ENCODE data around the gene APLP2.
"Not testable (repeated sequence)": the region's sequence is repeated elsewhere in the genome, so short reads cannot be mapped to it uniquely, and the experiment has no call there.

The APLP2 gene

GRCh38 chr11:130069659-130070108 lies at the start of gene APLP2:
Gene APLP2 (plus strand): TSS chr11:130069894. CDS start chr11:130069978, 84 bp downstream.
- peak within 1 kb of the TSS; percentile 74 for H3K4me3 ChIP-seq (replicated peaks; ENCODE audit: low read depth, low read length)
- DNase-seq (ENCODE audit: extremely low read depth, insufficient read length), result peak; percentile 91
- no peak for TF ChIP-seq CTCF (IDR thresholded peaks at IDR 0.05; ENCODE audit: insufficient read depth, low read length, poor library complexity, severe bottlenecking)
- H3K27me3 ChIP-seq (replicated peaks; ENCODE audit: control insufficient read depth, insufficient read depth, low read length), result no peaks in the 10 kb centered on the region; the same call in none of the 2 replicates
- no peaks in the 10 kb centered on the region for H3K36me3 ChIP-seq (ENCODE audit: control insufficient read depth, insufficient read depth, low read length)

- Histone ChIP-seq H3K36me3 (ENCODE audit: control insufficient read depth, insufficient read depth, low read length) (no peaks in the 10 kb centered on the region), H3K27me3 (replicated peaks; ENCODE audit: control insufficient read depth, insufficient read depth, low read length) (no peaks in the 10 kb centered on the region; the same call in 1 of the 2 replicates), H3K4me3 (replicated peaks; ENCODE audit: low read depth, low read length) (no peak overlapping the region)
- no peak for DNase-seq (ENCODE audit: extremely low read depth, insufficient read length)
- no peak for TF ChIP-seq CTCF (IDR thresholded peaks at IDR 0.05; ENCODE audit: insufficient read depth, low read length, poor library complexity, severe bottlenecking)
Measured at GRCh38 chr11:130020323-130020722, 49.4 kb upstream of the APLP2 start.

- DNase-seq (ENCODE audit: extremely low read depth, insufficient read length); H3K36me3 ChIP-seq (ENCODE audit: control insufficient read depth, insufficient read depth, low read length); H3K27me3 ChIP-seq (replicated peaks; ENCODE audit: control insufficient read depth, insufficient read depth, low read length); H3K4me3 ChIP-seq (replicated peaks; ENCODE audit: low read depth, low read length): not testable (repeated sequence)
Measured at GRCh38 chr11:130021606-130022005, 48.1 kb upstream of the APLP2 start.

GRCh38 chr11:130022799-130023198 lies 46.9 kb upstream of the APLP2 start:
- no peak for TF ChIP-seq CTCF (IDR thresholded peaks at IDR 0.05; ENCODE audit: insufficient read depth, low read length, poor library complexity, severe bottlenecking)
- Histone ChIP-seq H3K4me3 (replicated peaks; ENCODE audit: low read depth, low read length) (no peak overlapping the region), H3K36me3 (ENCODE audit: control insufficient read depth, insufficient read depth, low read length) (no peaks in the 10 kb centered on the region), H3K27me3 (replicated peaks; ENCODE audit: control insufficient read depth, insufficient read depth, low read length) (no peaks in the 10 kb centered on the region)
- DNase-seq (ENCODE audit: extremely low read depth, insufficient read length), result no peak

- H3K27me3 ChIP-seq (replicated peaks; ENCODE audit: control insufficient read depth, insufficient read depth, low read length), result no peaks in the 10 kb centered on the region
- TF ChIP-seq CTCF (IDR thresholded peaks at IDR 0.05; ENCODE audit: insufficient read depth, low read length, poor library complexity, severe bottlenecking), result no peak
- no peaks in the 10 kb centered on the region for H3K36me3 ChIP-seq (ENCODE audit: control insufficient read depth, insufficient read depth, low read length)
- H3K4me3 ChIP-seq (replicated peaks; ENCODE audit: low read depth, low read length), result no peak overlapping the region
- DNase-seq (ENCODE audit: extremely low read depth, insufficient read length), result peak; percentile 54
Measured at GRCh38 chr11:130023204-130023603, 46.5 kb upstream of the APLP2 start.

- Histone ChIP-seq H3K27me3 (replicated peaks; ENCODE audit: control insufficient read depth, insufficient read depth, low read length) (no peaks in the 10 kb centered on the region), H3K36me3 (ENCODE audit: control insufficient read depth, insufficient read depth, low read length) (no peaks in the 10 kb centered on the region), H3K4me3 (replicated peaks; ENCODE audit: low read depth, low read length) (no peak overlapping the region)
- TF ChIP-seq CTCF (IDR thresholded peaks at IDR 0.05; ENCODE audit: insufficient read depth, low read length, poor library complexity, severe bottlenecking), result no peak
- DNase-seq (ENCODE audit: extremely low read depth, insufficient read length), result no peak
Measured at GRCh38 chr11:130024361-130024760, 45.3 kb upstream of the APLP2 start.

Measured in GM06990 (cell line).